ENCODE data around the gene ANKRD13C.

GRCh38 chr1:70277875-70278274 is 76.6 kb downstream of the ANKRD13C start:
- no peak for TF ChIP-seq ZNF274 (IDR thresholded peaks at IDR 0.05; ENCODE audit: low read depth, low read length)
- TF ChIP-seq YY1 (IDR thresholded peaks at IDR 0.05; ENCODE audit: insufficient read depth, insufficient read length) = no peak
- TF ChIP-seq SUZ12 (IDR thresholded peaks at IDR 0.05; ENCODE audit: extremely low read depth, insufficient read depth, insufficient read length) = no peak

Data from NT2/D1 (cell line).